Measurements from ENCODE around the gene SSTR1.

DNA sequence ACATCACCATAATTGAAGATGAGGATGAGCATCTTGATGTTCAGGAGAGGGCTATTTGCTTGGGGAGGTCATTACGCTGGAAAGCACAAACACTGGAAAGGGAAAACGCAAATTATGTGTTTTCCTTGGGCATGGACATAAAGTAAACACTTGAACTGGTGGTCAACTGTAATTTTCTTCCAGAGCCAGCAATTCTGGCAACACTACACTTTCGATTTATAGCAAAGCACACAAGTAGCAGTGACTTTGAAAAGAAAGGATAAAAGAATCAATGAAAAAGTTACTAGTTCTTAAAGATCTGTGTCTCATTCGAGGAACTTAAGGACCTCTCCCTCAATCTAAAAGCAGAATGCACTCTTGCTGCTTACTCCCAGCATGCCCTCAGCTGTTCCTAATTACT lies 46.0 kb downstream of the SSTR1 start:
- TF ChIP-seq RAD21 (IDR thresholded peaks at IDR 0.05; ENCODE audit: low read depth) (no peak), EZH2phosphoT487 (IDR thresholded peaks at IDR 0.05; ENCODE audit: borderline replicate concordance) (no peak)
- TF ChIP-seq, protein P1, sequence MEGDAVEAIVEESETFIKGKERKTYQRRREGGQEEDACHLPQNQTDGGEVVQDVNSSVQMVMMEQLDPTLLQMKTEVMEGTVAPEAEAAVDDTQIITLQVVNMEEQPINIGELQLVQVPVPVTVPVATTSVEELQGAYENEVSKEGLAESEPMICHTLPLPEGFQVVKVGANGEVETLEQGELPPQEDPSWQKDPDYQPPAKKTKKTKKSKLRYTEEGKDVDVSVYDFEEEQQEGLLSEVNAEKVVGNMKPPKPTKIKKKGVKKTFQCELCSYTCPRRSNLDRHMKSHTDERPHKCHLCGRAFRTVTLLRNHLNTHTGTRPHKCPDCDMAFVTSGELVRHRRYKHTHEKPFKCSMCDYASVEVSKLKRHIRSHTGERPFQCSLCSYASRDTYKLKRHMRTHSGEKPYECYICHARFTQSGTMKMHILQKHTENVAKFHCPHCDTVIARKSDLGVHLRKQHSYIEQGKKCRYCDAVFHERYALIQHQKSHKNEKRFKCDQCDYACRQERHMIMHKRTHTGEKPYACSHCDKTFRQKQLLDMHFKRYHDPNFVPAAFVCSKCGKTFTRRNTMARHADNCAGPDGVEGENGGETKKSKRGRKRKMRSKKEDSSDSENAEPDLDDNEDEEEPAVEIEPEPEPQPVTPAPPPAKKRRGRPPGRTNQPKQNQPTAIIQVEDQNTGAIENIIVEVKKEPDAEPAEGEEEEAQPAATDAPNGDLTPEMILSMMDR (IDR thresholded peaks at IDR 0.05 in 2 of 3, conservative IDR thresholded peaks at IDR 0.05 in 1 of 3; ENCODE audit: borderline replicate concordance in 1 of 3, insufficient read depth in 1 of 3, low read depth in 2 of 3, low read length in 2 of 3) = no peak

Data from HCT116 (cell line).